GM12878 (cell line): ENCODE data around the gene BCAS3. TPM values are rescaled to one million over a fixed set of nuclear protein-coding genes. Genes with fewer than 3 reads are reported as not detected.

ENCODE experiments used
- ATAC-seq: fragments of 200-7000 bp; cut with Tn5 transposase; 3 replicates; pipeline ENCODE4 v1.9.1; 2020; ENCODE audit warnings: mild to moderate bottlenecking, moderate library complexity
- BruUV-seq: library from RNA; stranded (reverse); fragments of 400-500 nt; replicated peaks from 2 replicates; lab custom pipeline; 2021; lab: Mats Ljungman, UMichigan
- CTCF ChIA-PET: fragments of 300-600 bp; sonication (Branson Sonifier 250); formaldehyde crosslinking; extraction: SDS; loops from one replicate; lab custom pipeline; 2021; ENCODE audit warnings: inconsistent platforms; lab: Yijun Ruan, JAX
- POLR2A ChIA-PET: fragments of 350-600 bp; formaldehyde crosslinking; extraction: SDS; loops from one replicate; lab custom pipeline; 2021; ENCODE audit warnings: inconsistent platforms; lab: Charles Lee
- RAD21 ChIA-PET: fragments of 300-600 bp; sonication (Branson Sonifier 250); formaldehyde crosslinking; loops from one replicate; lab custom pipeline; 2023; ENCODE audit warnings: antibody characterized with exemption; ENCODE audit not compliant: unreplicated experiment; lab: Charles Lee
- SMC1A ChIA-PET: fragments of 300-600 bp; sonication (Branson Sonifier 250); formaldehyde crosslinking; loops from one replicate; lab custom pipeline; 2023; ENCODE audit not compliant: unreplicated experiment, uncharacterized antibody; lab: Charles Lee
- DNase-seq: peaks from one replicate; pipeline ENCODE4 v3.0.0-alpha.2; 2011; ENCODE audit warnings: low read depth, low spot score
- FAIRE-seq: peaks from 3 replicates; lab custom pipeline; 2011; peaks lifted over from hg19 to GRCh38; lab: Jason Lieb, UNC
- H2AFZ ChIP-seq: 2 replicates; pipeline ENCODE4 v1.6.0; 2011; ENCODE audit warnings: low read depth, low read length, control low read depth; ENCODE audit not compliant: control insufficient read depth
- H3K27ac ChIP-seq: 2 replicates; pipeline ENCODE4 v1.5.1; 2011; ENCODE audit warnings: control low read depth; ENCODE audit not compliant: control insufficient read depth, insufficient read depth
- H3K27me3 ChIP-seq, 2 experiments: replicated peaks in 1 of 2; 2 replicates each; pipeline versions ENCODE4 v1.6.0 to v1.6.1; 2011; ENCODE audit warnings: low read length in 1 of 2; ENCODE audit not compliant: control insufficient read depth in 2 of 2, insufficient read depth in 2 of 2
- H3K36me3 ChIP-seq, 2 experiments: 2 replicates each; pipeline ENCODE4 v1.5.1; 2011; ENCODE audit warnings: low read length in 1 of 2; ENCODE audit not compliant: control insufficient read depth in 2 of 2, insufficient read depth in 2 of 2
- H3K4me1 ChIP-seq: 2 replicates; pipeline ENCODE4 v1.6.1; 2011; ENCODE audit warnings: mild to moderate bottlenecking, low read length, moderate library complexity, mixed read lengths; ENCODE audit not compliant: control insufficient read depth, insufficient read depth
- H3K4me2 ChIP-seq: 2 replicates; pipeline ENCODE4 v1.6.0; 2011; ENCODE audit warnings: control low read depth; ENCODE audit not compliant: control insufficient read depth, insufficient read depth
- H3K4me3 ChIP-seq: fragments of 200-600 bp; sonication (generic); 2 replicates; pipeline ENCODE4 v1.5.1; 2016
- H3K79me2 ChIP-seq: 2 replicates; pipeline ENCODE4 v1.6.0; 2011; ENCODE audit warnings: low read length; ENCODE audit not compliant: control insufficient read depth, insufficient read depth
- H3K9ac ChIP-seq: 2 replicates; pipeline ENCODE4 v1.8.0; 2011; ENCODE audit warnings: low read length, control low read depth, mixed read lengths; ENCODE audit not compliant: control insufficient read depth, insufficient read depth
- H3K9me3 ChIP-seq: replicated peaks from 3 replicates; pipeline ENCODE4 v1.5.1; 2011; ENCODE audit warnings: mild to moderate bottlenecking, low read length; ENCODE audit not compliant: control insufficient read depth, insufficient read depth
- H4K20me1 ChIP-seq: 2 replicates; pipeline ENCODE4 v1.6.0; 2011; ENCODE audit not compliant: control insufficient read depth, insufficient read depth
- ETV6 ChIP-seq, 2 experiments: fragments of 450-650 bp in 1 of 2; IDR thresholded peaks in 1 of 2; conservative IDR thresholded peaks in 1 of 2; 2 replicates each; pipeline ENCODE4 v1.6.1; 2014; ENCODE audit warnings: antibody characterized with exemption in 1 of 2, borderline replicate concordance in 1 of 2, low read depth in 1 of 2, mild to moderate bottlenecking in 1 of 2, moderate library complexity in 1 of 2
- NFXL1 ChIP-seq: fragments of 450-650 bp; IDR thresholded peaks from 2 replicates; pipeline ENCODE4 v1.6.1; 2017; ENCODE audit warnings: antibody characterized with exemption, mild to moderate bottlenecking, borderline replicate concordance
- WGBS: methylation state at CpG from one replicate; pipeline ENCODE4 v1.1.6; 2016; ENCODE audit warnings: low lambda C conversion rate; ENCODE audit not compliant: insufficient replicate concordance, insufficient coverage; ENCODE audit errors: missing lambda C conversion rate; 5-methylcytosine and 5-hydroxymethylcytosine counted together
- in situ Hi-C: fragments of 300-500 bp; cut with MboI; formaldehyde crosslinking; loops from 9 replicates; pipeline ENCODE4 v1.14.3; 2018; ENCODE audit warnings: mixed read lengths
- intact Hi-C: fragments of 100-400 bp; cut with micrococcal nuclease; formaldehyde crosslinking; loops from one replicate; pipeline ENCODE4 v1.14.2; 2022; ENCODE audit not compliant: unreplicated experiment
- polyA plus RNA-seq, 11 experiments: library from polyadenylated mRNA; depleted of rRNA in 4 of 11; unstranded in 6 of 11; stranded (reverse) in 5 of 11; fragments of >200 nt; fragmentation: Nextera tagmentation in 4 of 11; fragmentation: Illumina TruSeq in 1 of 11; extraction: Ambion mirVana in 4 of 11; extraction: Trizol in 1 of 11; gene quantifications; 1 replicate in 1 of 11; 2 replicates in 10 of 11; pipeline versions ENCODE4 v1.2.1 to v1.2.3, GENCODE V29; 2011 to 2016; ENCODE audit warnings: inconsistent platforms in 2 of 11, missing spikeins in 2 of 11, low read depth in 1 of 11
- total RNA-seq, 4 experiments: library from RNA; depleted of rRNA in 3 of 4; stranded (reverse); fragments of >200 nt in 3 of 4; fragmentation: Illumina TruSeq in 1 of 4; extraction: Trizol in 1 of 4; gene quantifications; 2 replicates each; pipeline versions ENCODE4 v1.2.1 to v1.2.3, GENCODE V29; 2013 to 2021
- TF ChIP-seq, protein P1 (sequence below): IDR thresholded peaks from 2 replicates; pipeline ENCODE4 v1.6.1; 2012; ENCODE audit warnings: low read depth, low read length, improper control_type of control experiment

BCAS3 gene
- total and polyA plus RNA-seq, 10 of the 15 experiments (the other 5 are each of a cell fraction or from before 2014, with no cell fraction given): 2.1 to 11.0 (median 6.6) TPM

DNA sequence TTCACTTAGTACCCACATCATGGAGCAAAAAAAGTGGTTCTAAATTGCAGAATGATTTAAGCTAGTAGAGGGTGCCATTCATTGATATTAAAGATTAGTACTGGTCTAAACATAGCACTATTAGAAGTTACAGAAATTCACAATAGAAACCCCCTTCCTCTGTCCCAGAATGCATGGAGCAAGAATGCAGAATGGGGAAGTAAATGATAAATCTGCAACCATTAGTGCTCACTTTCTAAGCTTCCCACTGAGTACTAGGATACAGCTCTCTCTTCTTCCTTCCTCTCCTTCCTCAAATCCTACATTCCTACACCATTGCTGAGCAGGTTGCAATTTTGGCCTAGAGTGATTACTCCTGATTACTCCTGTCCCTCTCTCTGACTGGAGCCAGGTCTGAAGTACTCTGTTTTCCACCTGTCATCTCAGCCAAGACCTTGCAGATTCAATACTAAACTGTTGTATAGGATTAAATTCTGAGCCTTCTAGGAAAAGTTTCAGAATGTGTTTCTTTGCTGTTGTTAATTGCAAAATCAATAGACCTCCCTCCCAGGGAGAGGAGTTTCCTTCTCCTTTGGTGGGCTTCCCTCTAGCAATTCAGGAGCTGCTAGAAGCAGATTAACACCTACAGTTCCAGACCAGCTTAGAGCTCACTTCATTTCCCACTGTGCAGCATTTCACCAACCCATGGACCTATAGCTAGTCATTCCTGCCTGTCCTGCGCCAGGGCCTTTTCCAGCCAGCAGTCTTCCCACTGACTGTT lies 556.5 kb downstream of the BCAS3 start:
- Histone ChIP-seq H3K4me1 (no peaks in the 10 kb centered on the region), H3K4me2 (no peak overlapping the region), H4K20me1 (no peaks in the 10 kb centered on the region), H3K4me3 (no peak overlapping the region), H3K36me3 (no peaks in the 10 kb centered on the region), H3K27me3 (no peaks in the 10 kb centered on the region), H2AFZ (no peak overlapping the region), H3K9me3 (no peaks in the 10 kb centered on the region; the same call in 2 of the 3 replicates), H3K27ac (no peak overlapping the region), H3K79me2 (no peaks in the 10 kb centered on the region), H3K9ac (no peak overlapping the region)
- WGBS: 100% methylated on average over 1 of the region's 1 CpG
- in situ Hi-C loops: no loop called here
- POLR2A ChIA-PET: no interaction called here
- TF ChIP-seq ETV6 (conservative IDR thresholded peaks at IDR 0.05 in 1 of 2, IDR thresholded peaks at IDR 0.05 in 1 of 2; ENCODE audit: borderline replicate concordance in 1 of 2, low read depth in 1 of 2) (0 out of 4 replicates have a peak, but pooled peaks of 1 of the 2 experiments have one; percentile 12), NFXL1 (peak; percentile 81; the same call in 1 of the 2 replicates)
- TF ChIP-seq, protein P1, sequence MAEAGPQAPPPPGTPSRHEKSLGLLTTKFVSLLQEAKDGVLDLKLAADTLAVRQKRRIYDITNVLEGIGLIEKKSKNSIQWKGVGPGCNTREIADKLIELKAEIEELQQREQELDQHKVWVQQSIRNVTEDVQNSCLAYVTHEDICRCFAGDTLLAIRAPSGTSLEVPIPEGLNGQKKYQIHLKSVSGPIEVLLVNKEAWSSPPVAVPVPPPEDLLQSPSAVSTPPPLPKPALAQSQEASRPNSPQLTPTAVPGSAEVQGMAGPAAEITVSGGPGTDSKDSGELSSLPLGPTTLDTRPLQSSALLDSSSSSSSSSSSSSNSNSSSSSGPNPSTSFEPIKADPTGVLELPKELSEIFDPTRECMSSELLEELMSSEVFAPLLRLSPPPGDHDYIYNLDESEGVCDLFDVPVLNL: no peak
- DNase-seq (no peak), FAIRE-seq (no peak), ATAC-seq (no peak)
- BruUV-seq: no TSS peak
- RAD21 ChIA-PET: no interaction called here
- CTCF ChIA-PET: interaction anchor here (0.9 kb wide), 1 partner anchor 11 kb away, joined by 3 read pairs; no protein-coding TSS in a partner anchor
- SMC1A ChIA-PET: interaction anchor here (0.7 kb wide), 1 partner anchor 493 kb away, joined by 3 read pairs; no protein-coding TSS in a partner anchor
- intact Hi-C loops: loop anchor here (10.0 kb wide), 1 partner anchor 229 kb away; no protein-coding TSS in a partner anchor
